ENCODE results near the gene RMND1.
"Not testable (repeated sequence)": the region's sequence is repeated elsewhere in the genome, so short reads cannot be mapped to it uniquely, and the experiment has no call there.

RMND1 gene

GRCh38 chr6:151385177-151385576 lies 66.7 kb downstream of the RMND1 start:
- no peak for TF ChIP-seq CTCF (IDR thresholded peaks at IDR 0.05; ENCODE audit: extremely low read depth, insufficient read depth, missing control alignments)
- in situ Hi-C loops (cut with MboI; ENCODE audit: low pct_unique_long_range_greater_than_20kb, low sequenced_read_pairs, unreplicated experiment) = no loop called here

GRCh38 chr6:151384151-151384550 lies 67.8 kb downstream of the RMND1 start:
- in situ Hi-C loops (cut with MboI; ENCODE audit: low pct_unique_long_range_greater_than_20kb, low sequenced_read_pairs, unreplicated experiment) = no loop called here
- TF ChIP-seq CTCF (IDR thresholded peaks at IDR 0.05; ENCODE audit: extremely low read depth, insufficient read depth, missing control alignments) = no peak
- no peak for DNase-seq (ENCODE audit: low spot score)

More at GRCh38 chr6:151385177-151385576, 66.7 kb downstream of the RMND1 start:
- DNase-seq (ENCODE audit: low spot score) = no peak

GRCh38 chr6:151382631-151383030 lies 69.3 kb downstream of the RMND1 start:
- in situ Hi-C loops (cut with MboI; ENCODE audit: low pct_unique_long_range_greater_than_20kb, low sequenced_read_pairs, unreplicated experiment); DNase-seq (ENCODE audit: low spot score): not testable (repeated sequence)

GRCh38 chr6:151381722-151382121 lies 70.2 kb downstream of the RMND1 start:
- in situ Hi-C loops (cut with MboI; ENCODE audit: low pct_unique_long_range_greater_than_20kb, low sequenced_read_pairs, unreplicated experiment) = no loop called here
- TF ChIP-seq CTCF (IDR thresholded peaks at IDR 0.05; ENCODE audit: extremely low read depth, insufficient read depth, missing control alignments) = no peak
- DNase-seq (ENCODE audit: low spot score) = no peak

- TF ChIP-seq CTCF (IDR thresholded peaks at IDR 0.05; ENCODE audit: extremely low read depth, insufficient read depth, missing control alignments) = no peak
- DNase-seq (ENCODE audit: low spot score) = no peak
- in situ Hi-C loops (cut with MboI; ENCODE audit: low pct_unique_long_range_greater_than_20kb, low sequenced_read_pairs, unreplicated experiment) = no loop called here
These were observed 71.1 kb downstream of the RMND1 start for GRCh38 chr6:151380848-151381205.

GRCh38 chr6:151379933-151380847 lies 71.7 kb downstream of the RMND1 start:
- in situ Hi-C loops (cut with MboI; ENCODE audit: low pct_unique_long_range_greater_than_20kb, low sequenced_read_pairs, unreplicated experiment) = no loop called here
- no peak for TF ChIP-seq CTCF (IDR thresholded peaks at IDR 0.05; ENCODE audit: extremely low read depth, insufficient read depth, missing control alignments)
- DNase-seq (ENCODE audit: low spot score) = no peak

- no peak for DNase-seq (ENCODE audit: low spot score)
These were observed 74.8 kb downstream of the RMND1 start for GRCh38 chr6:151377095-151377494.

More at GRCh38 chr6:151377095-151377494, 74.8 kb downstream of the RMND1 start:
- in situ Hi-C loops (cut with MboI; ENCODE audit: low pct_unique_long_range_greater_than_20kb, low sequenced_read_pairs, unreplicated experiment) = no loop called here
- TF ChIP-seq CTCF (IDR thresholded peaks at IDR 0.05; ENCODE audit: extremely low read depth, insufficient read depth, missing control alignments) = no peak

Measured in GM13977 (cell line).